GM21515 (cell line): ENCODE data around the gene MUC5B.
"Not testable (repeated sequence)": the region's sequence is repeated elsewhere in the genome, so short reads cannot be mapped to it uniquely, and the experiment has no call there.

Experiments
- ATAC-seq: cut with Tn5 transposase; IDR thresholded peaks from one replicate; pipeline ENCODE4 v1.9.1; 2021; ENCODE audit not compliant: unreplicated experiment

The MUC5B gene

DNA sequence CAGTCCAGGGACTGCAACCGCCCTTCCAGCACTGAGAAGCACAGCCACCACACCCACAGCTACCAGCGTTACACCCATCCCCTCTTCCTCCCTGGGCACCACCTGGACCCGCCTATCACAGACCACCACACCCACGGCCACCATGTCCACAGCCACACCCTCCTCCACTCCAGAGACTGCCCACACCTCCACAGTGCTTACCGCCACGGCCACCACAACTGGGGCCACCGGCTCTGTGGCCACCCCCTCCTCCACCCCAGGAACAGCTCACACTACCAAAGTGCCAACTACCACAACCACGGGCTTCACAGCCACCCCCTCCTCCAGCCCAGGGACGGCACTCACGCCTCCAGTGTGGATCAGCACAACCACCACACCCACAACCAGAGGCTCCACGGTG lies 19.9 kb downstream of the MUC5B start:
- not testable (repeated sequence) for ATAC-seq

DNA sequence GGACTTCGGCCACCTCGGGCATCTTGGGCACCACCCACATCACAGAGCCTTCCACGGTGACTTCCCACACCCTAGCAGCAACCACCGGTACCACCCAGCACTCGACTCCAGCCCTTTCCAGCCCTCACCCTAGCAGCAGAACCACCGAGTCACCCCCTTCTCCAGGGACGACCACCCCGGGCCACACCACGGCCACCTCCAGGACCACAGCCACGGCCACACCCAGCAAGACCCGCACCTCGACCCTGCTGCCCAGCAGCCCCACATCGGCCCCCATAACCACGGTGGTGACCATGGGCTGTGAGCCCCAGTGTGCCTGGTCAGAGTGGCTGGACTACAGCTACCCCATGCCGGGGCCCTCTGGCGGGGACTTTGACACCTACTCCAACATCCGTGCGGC lies 20.7 kb downstream of the MUC5B start:
- ATAC-seq, result not testable (repeated sequence)

GRCh38 chr11:1244557-1244956 lies 21.7 kb downstream of the MUC5B start:
- not testable (repeated sequence) for ATAC-seq

- ATAC-seq, result not testable (repeated sequence)
Observed at GRCh38 chr11:1245717-1246116, 22.9 kb downstream of the MUC5B start.

- ATAC-seq, result not testable (repeated sequence)
Observed at GRCh38 chr11:1246301-1246700, 23.4 kb downstream of the MUC5B start.

DNA sequence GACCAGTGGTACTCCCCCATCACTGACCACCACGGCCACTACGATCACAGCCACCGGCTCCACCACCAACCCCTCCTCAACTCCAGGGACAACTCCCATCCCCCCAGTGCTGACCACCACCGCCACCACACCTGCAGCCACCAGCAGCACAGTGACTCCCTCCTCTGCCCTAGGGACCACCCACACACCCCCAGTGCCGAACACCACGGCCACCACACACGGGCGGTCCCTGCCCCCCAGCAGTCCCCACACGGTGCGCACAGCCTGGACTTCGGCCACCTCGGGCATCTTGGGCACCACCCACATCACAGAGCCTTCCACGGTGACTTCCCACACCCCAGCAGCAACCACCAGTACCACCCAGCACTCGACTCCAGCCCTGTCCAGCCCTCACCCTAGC lies 24.2 kb downstream of the MUC5B start:
- not testable (repeated sequence) for ATAC-seq

DNA sequence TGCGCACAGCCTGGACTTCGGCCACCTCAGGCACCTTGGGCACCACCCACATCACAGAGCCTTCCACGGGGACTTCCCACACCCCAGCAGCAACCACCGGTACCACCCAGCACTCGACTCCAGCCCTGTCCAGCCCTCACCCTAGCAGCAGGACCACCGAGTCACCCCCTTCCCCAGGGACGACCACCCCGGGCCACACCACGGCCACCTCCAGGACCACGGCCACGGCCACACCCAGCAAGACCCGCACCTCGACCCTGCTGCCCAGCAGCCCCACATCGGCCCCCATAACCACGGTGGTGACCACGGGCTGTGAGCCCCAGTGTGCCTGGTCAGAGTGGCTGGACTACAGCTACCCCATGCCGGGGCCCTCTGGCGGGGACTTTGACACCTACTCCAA lies 26.1 kb downstream of the MUC5B start:
- ATAC-seq, result not testable (repeated sequence)

DNA sequence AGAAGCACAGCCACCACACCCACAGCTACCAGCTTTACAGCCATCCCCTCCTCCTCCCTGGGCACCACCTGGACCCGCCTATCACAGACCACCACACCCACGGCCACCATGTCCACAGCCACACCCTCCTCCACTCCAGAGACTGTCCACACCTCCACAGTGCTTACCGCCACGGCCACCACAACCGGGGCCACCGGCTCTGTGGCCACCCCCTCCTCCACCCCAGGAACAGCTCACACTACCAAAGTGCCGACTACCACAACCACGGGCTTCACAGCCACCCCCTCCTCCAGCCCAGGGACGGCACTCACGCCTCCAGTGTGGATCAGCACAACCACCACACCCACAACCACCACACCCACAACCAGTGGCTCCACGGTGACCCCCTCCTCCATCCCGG lies 27.5 kb downstream of the MUC5B start:
- not testable (repeated sequence) for ATAC-seq

GRCh38 chr11:1251236-1251770 lies 28.4 kb downstream of the MUC5B start:
- no peak for ATAC-seq

DNA sequence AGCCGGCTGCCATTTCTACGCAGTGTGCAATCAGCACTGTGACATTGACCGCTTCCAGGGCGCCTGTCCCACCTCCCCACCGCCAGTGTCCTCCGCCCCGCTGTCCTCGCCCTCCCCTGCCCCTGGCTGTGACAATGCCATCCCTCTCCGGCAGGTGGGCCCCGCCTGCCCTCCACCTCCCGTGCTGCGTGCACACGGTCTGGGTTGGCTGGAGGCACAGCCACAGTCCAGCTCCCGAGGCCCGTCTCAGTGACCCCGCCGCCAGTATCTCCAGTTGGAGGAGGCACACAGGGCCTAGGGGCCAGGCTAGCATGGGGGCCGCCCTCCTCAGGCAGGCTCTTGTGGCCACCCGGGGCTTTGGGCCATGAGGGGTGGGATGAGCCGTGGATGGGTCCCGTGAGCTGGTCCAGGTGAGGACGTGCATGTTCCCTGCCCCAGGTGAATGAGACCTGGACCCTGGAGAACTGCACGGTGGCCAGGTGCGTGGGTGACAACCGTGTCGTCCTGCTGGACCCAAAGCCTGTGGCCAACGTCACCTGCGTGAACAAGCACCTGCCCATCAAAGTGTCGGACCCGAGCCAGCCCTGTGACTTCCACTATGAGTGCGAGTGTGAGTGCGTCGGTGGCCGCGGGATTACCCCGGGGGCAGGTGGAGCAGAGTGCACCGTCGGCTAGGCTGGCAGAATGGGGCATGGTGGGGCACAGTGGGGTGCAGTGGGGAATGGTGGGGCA lies 29.7 kb downstream of the MUC5B start:
- ATAC-seq, result no peak

GRCh38 chr11:1253103-1253485 lies 30.2 kb downstream of the MUC5B start:
- no peak for ATAC-seq

DNA sequence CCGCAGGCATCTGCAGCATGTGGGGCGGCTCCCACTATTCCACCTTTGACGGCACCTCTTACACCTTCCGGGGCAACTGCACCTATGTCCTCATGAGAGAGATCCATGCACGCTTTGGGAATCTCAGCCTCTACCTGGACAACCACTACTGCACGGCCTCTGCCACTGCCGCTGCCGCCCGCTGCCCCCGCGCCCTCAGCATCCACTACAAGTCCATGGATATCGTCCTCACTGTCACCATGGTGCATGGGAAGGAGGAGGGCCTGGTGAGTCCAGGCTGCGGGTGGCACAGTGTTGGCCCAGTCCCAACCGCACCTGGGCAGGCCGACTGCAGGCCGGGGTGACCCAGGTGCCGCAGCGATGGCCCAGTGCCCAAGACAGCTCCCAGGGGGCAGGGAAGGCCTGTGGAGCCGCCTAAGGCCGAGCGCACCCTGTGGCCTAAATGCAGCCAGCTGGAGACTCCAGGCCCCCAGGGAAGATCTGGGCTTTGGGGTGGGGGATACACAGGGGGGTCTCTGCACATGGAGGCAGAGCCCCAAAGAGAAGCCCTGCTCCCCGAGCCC lies 31.3 kb downstream of the MUC5B start:
- ATAC-seq, result no peak

- ATAC-seq, result no peak
Observed at GRCh38 chr11:1254733-1255132, 31.9 kb downstream of the MUC5B start.

DNA sequence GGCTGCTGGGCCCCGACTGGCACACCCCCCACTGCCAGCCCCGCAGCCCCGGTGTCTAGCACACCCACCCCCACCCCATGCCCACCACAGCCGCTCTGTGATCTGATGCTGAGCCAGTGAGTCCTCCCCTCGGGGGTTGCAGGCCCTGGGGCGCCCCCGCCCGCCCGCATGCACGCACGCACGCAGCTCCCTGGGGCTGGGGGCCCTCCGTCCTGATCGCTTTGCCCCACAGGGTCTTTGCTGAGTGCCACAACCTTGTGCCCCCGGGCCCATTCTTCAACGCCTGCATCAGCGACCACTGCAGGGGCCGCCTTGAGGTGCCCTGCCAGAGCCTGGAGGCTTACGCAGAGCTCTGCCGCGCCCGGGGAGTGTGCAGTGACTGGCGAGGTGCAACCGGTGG lies 32.3 kb downstream of the MUC5B start:
- ATAC-seq, result no peak

DNA sequence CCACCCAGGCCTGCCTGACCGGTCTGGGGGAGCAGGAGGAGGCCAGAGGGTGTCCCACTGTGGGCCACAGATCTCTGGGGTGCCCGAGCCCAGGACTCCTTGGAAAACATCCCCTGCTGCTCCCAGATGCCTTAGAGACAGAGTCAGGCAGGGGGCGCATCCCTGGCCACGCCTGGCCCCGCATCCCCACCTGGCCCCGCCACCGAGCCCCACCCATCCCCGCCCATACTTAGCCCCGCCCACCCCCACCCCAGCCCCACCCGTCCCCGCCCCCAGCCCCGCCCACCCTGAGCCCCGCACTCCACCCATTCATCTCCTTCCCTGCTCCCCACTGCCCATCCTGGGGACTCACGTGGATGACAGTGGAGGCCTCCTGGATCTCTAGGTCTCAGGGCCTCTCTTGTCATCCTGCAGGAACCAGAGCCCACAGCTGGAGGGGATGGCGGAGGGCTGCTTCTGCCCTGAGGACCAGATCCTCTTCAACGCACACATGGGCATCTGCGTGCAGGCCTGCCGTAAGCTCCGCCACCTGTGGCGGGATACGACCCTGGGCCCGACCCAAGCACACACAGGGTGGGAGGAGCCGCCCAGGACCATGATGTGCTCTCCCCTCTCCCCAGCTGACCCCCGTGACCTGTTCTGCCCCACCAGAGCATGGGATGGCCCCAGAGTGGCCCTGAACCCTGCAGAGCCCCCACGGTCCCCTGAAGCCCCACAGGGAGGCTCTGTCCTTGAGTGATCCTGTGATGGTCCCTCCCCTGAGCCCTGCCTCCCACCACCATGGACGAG lies 33.6 kb downstream of the MUC5B start:
- ATAC-seq, result no peak

- no peak for ATAC-seq
Observed at GRCh38 chr11:1257366-1257765, 34.5 kb downstream of the MUC5B start.

DNA sequence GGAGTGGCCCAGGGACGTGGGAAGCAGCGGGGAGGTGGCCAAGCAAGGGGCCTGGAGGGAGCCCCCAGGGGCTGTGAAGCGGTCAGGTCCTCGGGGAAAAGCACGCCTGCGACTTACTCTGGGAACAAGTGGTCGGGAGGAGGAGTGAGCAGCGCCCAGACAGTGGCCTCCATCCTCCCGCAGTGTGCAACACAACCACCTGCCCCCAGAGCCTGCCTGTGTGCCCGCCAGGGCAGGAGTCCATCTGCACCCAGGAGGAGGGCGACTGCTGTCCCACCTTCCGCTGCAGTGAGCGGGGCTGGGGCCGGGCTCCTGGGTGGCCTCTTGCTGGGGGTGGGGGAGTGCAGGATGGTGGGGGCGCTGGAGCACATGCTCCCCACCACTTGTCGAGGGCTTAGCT lies 35.0 kb downstream of the MUC5B start:
- no peak for ATAC-seq

GRCh38 chr11:1258401-1259075 lies 35.7 kb downstream of the MUC5B start:
- ATAC-seq, result no peak

GRCh38 chr11:1259076-1259461 lies 36.2 kb downstream of the MUC5B start:
- no peak for ATAC-seq

DNA sequence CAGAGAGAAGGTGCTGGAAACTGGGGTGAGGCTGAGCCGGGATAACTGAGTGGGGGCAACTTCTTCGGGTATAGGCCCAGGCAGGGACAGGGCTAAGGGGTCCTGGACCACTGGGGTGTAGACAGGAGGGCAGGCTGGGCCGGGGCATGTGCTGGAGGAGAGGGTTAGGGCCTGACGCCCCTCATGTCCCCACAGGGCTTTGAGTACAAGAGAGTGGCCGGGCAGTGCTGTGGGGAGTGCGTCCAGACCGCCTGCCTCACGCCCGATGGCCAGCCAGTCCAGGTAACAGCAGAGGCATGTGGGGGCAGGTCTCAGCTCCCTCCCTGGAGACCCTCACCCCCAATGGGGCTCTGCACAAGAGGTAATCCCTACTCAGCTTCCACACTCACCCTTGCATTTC lies 36.7 kb downstream of the MUC5B start:
- ATAC-seq, result no peak

DNA sequence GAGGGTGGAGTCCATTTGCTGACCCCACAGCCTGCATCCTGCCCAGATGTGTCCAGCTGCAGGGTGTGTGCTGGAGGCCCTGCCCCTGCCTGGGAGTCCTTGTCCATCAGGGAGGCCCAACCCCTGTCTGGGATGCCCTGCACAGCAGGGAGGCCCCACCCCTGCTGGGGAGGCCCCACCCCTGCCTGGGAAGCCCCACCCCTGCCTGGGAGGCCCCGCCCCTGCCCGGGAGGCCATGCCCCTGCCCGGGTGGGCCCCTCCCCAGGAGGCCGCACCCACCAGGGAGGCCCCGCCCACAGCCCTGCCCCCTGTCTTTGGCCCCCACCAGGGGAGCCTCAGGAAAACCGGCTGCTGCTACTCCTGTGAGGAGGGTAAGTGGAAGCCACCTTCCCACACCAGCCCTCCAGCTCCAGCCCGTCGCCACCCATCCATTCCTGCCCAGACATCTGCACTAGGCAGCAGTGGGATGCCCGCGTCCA lies 37.2 kb downstream of the MUC5B start:
- no peak for ATAC-seq
